Fibroblast of the aortic adventitia (primary cell): ENCODE data around the gene C5orf58. TPM values are rescaled to one million over a fixed set of nuclear protein-coding genes. Genes with fewer than 3 reads are reported as not detected.

Source experiments
- DNase-seq: peaks from one replicate; pipeline ENCODE4 v3.0.0-alpha.2; 2010; ENCODE audit warnings: low read depth
- H3K4me3 ChIP-seq: 2 replicates; pipeline ENCODE4 v1.5.1; 2011; ENCODE audit warnings: low read depth, mild to moderate bottlenecking, control low read depth, low read length, moderate library complexity
- total RNA-seq: library from RNA; depleted of rRNA; stranded (reverse); fragments of >200 nt; gene quantifications from 2 replicates; pipeline ENCODE4 v1.2.3, GENCODE V29; 2012; ENCODE audit warnings: low replicate concordance
- TF ChIP-seq, protein P1 (sequence below): IDR thresholded peaks from 2 replicates; pipeline ENCODE4 v1.5.1; 2011; ENCODE audit warnings: mild to moderate bottlenecking, low read length, control low read depth, inconsistent platforms; ENCODE audit not compliant: insufficient read depth

The C5orf58 gene
- total RNA-seq, 1 donor = not detected

DNA sequence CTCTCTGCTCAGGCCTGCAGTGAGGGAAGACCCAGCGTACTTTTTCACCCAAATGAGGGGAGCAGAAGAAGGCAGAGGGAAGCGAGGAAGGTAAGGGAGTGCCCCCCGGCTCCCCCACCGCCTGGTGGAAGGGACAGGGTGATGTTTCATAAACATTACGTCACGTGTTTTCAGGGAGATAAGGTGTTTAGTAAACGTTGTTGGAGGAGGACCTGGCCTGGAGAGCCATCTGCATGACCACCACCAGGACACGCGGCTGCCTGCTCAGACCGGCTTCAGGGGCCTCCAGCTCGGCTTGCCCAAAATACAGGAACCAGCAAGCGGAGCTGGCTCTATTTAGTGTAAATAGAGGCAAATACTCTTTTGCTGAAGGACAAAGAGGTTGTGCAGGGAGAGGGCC, 40.0 kb upstream of the C5orf58 start:
- no peak overlapping the region for H3K4me3 ChIP-seq
- TF ChIP-seq, protein P1, sequence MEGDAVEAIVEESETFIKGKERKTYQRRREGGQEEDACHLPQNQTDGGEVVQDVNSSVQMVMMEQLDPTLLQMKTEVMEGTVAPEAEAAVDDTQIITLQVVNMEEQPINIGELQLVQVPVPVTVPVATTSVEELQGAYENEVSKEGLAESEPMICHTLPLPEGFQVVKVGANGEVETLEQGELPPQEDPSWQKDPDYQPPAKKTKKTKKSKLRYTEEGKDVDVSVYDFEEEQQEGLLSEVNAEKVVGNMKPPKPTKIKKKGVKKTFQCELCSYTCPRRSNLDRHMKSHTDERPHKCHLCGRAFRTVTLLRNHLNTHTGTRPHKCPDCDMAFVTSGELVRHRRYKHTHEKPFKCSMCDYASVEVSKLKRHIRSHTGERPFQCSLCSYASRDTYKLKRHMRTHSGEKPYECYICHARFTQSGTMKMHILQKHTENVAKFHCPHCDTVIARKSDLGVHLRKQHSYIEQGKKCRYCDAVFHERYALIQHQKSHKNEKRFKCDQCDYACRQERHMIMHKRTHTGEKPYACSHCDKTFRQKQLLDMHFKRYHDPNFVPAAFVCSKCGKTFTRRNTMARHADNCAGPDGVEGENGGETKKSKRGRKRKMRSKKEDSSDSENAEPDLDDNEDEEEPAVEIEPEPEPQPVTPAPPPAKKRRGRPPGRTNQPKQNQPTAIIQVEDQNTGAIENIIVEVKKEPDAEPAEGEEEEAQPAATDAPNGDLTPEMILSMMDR = no peak
- DNase-seq = no peak

GRCh38 chr5:170195961-170196360, 36.8 kb upstream of the C5orf58 start:
- no peak overlapping the region for H3K4me3 ChIP-seq
- DNase-seq = no peak
- TF ChIP-seq, protein P1 = no peak

- TF ChIP-seq, protein P1 = no peak
Measured at GRCh38 chr5:170200876-170201275, 31.9 kb upstream of the C5orf58 start.

DNA sequence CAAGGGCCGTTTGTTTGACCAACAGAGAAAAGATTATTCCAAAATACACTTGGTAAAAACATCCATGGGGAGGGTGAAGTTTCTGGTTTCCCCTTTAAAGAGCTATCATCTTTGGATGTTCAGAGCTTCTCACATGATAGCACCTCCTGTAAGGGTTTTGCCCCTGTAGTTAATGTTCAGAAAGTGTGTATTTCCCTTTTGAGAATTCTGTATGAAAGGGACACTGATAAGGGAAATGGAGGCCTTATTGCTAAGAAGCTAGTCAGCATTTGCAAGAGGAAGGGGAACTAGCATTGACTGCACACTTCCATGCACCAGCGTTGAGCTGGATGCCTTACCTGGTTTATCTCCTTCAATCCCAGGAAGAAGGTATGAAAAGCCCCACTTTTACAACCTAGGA, 31.5 kb upstream of the C5orf58 start:
- no peak for DNase-seq
- no peak overlapping the region for H3K4me3 ChIP-seq
- TF ChIP-seq, protein P1 = no peak

More at GRCh38 chr5:170200876-170201275, 31.9 kb upstream of the C5orf58 start:
- no peak for DNase-seq
- H3K4me3 ChIP-seq = no peak overlapping the region

- TF ChIP-seq, protein P1 = no peak
- DNase-seq = no peak
- H3K4me3 ChIP-seq = no peak overlapping the region
Measured at GRCh38 chr5:170202117-170202516, 30.7 kb upstream of the C5orf58 start.

- TF ChIP-seq, protein P1 = no peak
- no peak overlapping the region for H3K4me3 ChIP-seq
- no peak for DNase-seq
Measured at GRCh38 chr5:170204202-170204601, 28.6 kb upstream of the C5orf58 start.

DNA sequence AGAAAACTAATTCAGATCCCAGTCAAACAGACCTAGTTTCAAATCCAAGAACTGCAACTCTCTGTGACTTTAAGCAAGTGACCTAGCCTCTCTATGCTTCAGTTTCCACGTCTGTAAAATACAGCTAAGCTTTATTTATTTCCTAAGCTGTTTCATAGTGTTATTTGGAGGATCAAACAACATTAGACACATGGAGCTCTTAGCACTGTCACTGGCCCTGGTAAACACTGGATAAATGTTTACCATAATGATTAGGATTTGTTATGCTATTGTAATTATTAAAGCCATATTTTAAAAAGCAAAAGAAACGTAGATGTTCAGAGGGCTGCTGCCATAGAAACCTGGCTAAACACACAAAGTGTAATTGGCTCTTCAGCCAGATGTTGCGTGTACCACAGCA, 26.6 kb upstream of the C5orf58 start:
- no peak overlapping the region for H3K4me3 ChIP-seq
- TF ChIP-seq, protein P1 = no peak
- DNase-seq = no peak
